Lung microvascular endothelial cell (primary cell): ENCODE data around the gene CLEC4C. TPM values are rescaled to one million over a fixed set of nuclear protein-coding genes. Genes with fewer than 3 reads are reported as not detected.
"Not testable (repeated sequence)": the region's sequence is repeated elsewhere in the genome, so short reads cannot be mapped to it uniquely, and the experiment has no call there.

Source experiments
- DNase-seq, 2 donors: peaks; one replicate each; pipeline versions ENCODE4 v3.0.0 to v3.0.0-alpha.2; 2010; ENCODE audit warnings: low read depth in 2 of 2
- total RNA-seq: library from RNA; depleted of rRNA; stranded (reverse); fragments of >200 nt; gene quantifications from 2 replicates; pipeline ENCODE4 v1.2.1, GENCODE V29; 2014

Gene CLEC4C
- total RNA-seq: not detected in 2 replicates

GRCh38 chr12:7747246-7747645 is at the start of gene CLEC4C:
CLEC4C (minus strand) TSS chr12:7747375; CDS start chr12:7747348, 27 bp downstream.
- DNase-seq: no peak

- DNase-seq: no peak
Measured at GRCh38 chr12:7793211-7793610, 46.0 kb upstream of the CLEC4C start.

- not testable (repeated sequence) for DNase-seq
Measured at GRCh38 chr12:7788884-7789528, 41.8 kb upstream of the CLEC4C start, which contains the start of gene NANOG. NANOG (plus strand) TSS chr12:7789402; CDS start chr12:7789615, 213 bp downstream.

- DNase-seq: no peak
Measured at GRCh38 chr12:7788294-7788660, 41.1 kb upstream of the CLEC4C start.

- no peak for DNase-seq
Measured at GRCh38 chr12:7787574-7788293, 40.6 kb upstream of the CLEC4C start.

- DNase-seq: no peak
Measured at GRCh38 chr12:7784701-7785100, 37.5 kb upstream of the CLEC4C start.

- not testable (repeated sequence) for DNase-seq
Measured at GRCh38 chr12:7783433-7783832, 36.3 kb upstream of the CLEC4C start.

GRCh38 chr12:7782055-7782454 is 34.9 kb upstream of the CLEC4C start:
- DNase-seq: no peak

GRCh38 chr12:7781274-7781673 is 34.1 kb upstream of the CLEC4C start:
- no peak for DNase-seq

- DNase-seq: no peak
Measured at GRCh38 chr12:7769999-7770398, 22.8 kb upstream of the CLEC4C start.

- DNase-seq: no peak
Measured at GRCh38 chr12:7758766-7759140, 11.6 kb upstream of the CLEC4C start.

- DNase-seq: no peak
Measured at GRCh38 chr12:7756993-7757392, 9.8 kb upstream of the CLEC4C start.

GRCh38 chr12:7755668-7756067 is 8.5 kb upstream of the CLEC4C start:
- not testable (repeated sequence) for DNase-seq

- not testable (repeated sequence) for DNase-seq
Measured at GRCh38 chr12:7751941-7752922, 5.1 kb upstream of the CLEC4C start.

GRCh38 chr12:7751394-7751793 is 4.2 kb upstream of the CLEC4C start:
- no peak for DNase-seq

- DNase-seq: no peak
Measured at GRCh38 chr12:7750350-7750749, 3.2 kb upstream of the CLEC4C start.

- DNase-seq: no peak
Measured at GRCh38 chr12:7749442-7749841, 2.3 kb upstream of the CLEC4C start.

GRCh38 chr12:7748852-7749251 is 1.7 kb upstream of the CLEC4C start:
- no peak for DNase-seq

GRCh38 chr12:7732993-7733392 is 14.2 kb downstream of the CLEC4C start:
- DNase-seq: no peak

GRCh38 chr12:7731486-7731885 is 15.7 kb downstream of the CLEC4C start:
- no peak for DNase-seq

GRCh38 chr12:7730984-7731383 is 16.2 kb downstream of the CLEC4C start:
- DNase-seq: not testable (repeated sequence)

GRCh38 chr12:7729746-7730145 is 17.4 kb downstream of the CLEC4C start:
- DNase-seq: no peak
